ENCODE data around the gene FOXP1. TPM values are rescaled to one million over a fixed set of nuclear protein-coding genes. Genes with fewer than 3 reads are reported as not detected.

Gene FOXP1
- polyA plus RNA-seq, 1 donor (not counting 4 experiments of a cell fraction or from before 2014, with no cell fraction given): 14.6 TPM

DNA sequence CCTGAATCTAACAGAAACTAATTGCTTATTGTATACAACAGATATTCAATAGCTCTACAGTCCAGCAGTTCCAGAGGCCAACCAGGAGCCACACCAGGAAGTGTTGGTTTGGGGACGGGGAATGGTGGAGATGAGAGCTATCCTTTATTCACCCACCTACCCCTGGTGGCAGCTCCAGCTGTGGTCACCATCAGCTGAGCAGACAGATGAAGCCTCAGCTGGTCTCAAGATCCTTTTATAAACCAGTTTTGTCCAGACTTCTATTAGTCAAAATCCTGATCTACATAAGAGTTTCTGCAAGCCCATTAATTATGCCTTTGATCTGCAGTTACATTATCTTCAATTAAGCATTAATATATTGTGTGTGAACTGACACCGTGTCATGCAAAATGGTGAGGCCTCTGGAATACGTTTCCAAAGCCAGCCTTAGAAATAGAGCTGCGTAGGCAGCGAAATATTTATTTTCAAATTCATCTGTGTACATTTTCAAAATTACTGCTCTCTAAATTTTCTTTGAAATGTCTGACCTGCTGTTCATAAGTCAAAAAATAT lies 488.8 kb downstream of the FOXP1 start:
- H3K9me3 ChIP-seq (ENCODE audit: control insufficient read depth, low read depth, low read length): no peaks in the 10 kb centered on the region
- H3K9ac ChIP-seq (ENCODE audit: control insufficient read depth, extremely low read depth, insufficient read depth, low read length): no peak overlapping the region
- no peaks in the 10 kb centered on the region for H4K20me1 ChIP-seq (ENCODE audit: control insufficient read depth, extremely low read depth, insufficient read depth, low read length)

DNA sequence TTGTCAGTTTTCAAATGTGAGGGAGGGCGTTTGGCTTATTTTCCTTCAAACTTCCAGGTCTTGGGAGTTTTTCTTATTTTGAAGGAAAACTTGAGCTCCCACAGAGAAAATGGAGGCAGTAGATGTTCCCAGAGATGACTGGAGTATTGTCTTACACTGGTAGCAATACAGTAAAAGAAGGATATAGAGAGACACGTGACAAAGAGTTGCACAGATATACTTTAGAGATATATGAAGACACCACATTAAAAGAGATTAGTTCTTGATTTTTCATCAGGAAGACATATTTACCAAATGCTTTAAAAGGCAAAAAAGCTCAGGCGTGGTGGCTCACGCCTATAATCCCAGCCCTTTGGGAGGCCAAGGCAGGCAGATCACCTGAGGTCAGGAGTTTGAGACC lies 490.9 kb downstream of the FOXP1 start:
- dilution Hi-C loops (cut with MboI; ENCODE audit: extremely low pct_ligation_motif_present, low sequenced_read_pairs): no loop called here
- Histone ChIP-seq H3K4me2 (ENCODE audit: control insufficient read depth, extremely low read depth, insufficient read depth, low read depth, low read length) (no peak overlapping the region), H3K9ac (ENCODE audit: control insufficient read depth, extremely low read depth, insufficient read depth, low read length) (no peak overlapping the region), H3K9me3 (ENCODE audit: control insufficient read depth, low read depth, low read length) (no peaks in the 10 kb centered on the region), H3K27ac (ENCODE audit: control insufficient read depth, insufficient read depth, low read length) (no peak overlapping the region), H4K20me1 (ENCODE audit: control insufficient read depth, extremely low read depth, insufficient read depth, low read length) (no peaks in the 10 kb centered on the region), H3K79me2 (ENCODE audit: control insufficient read depth, insufficient read depth, low read length) (no peaks in the 10 kb centered on the region), H3K4me3 (ENCODE audit: control insufficient read depth in 2 of 3, extremely low read depth in 1 of 3, insufficient read depth in 2 of 3, low read depth in 1 of 3, low read length in 3 of 3) (no peak overlapping the region), H3K4me1 (ENCODE audit: control insufficient read depth, extremely low read depth, insufficient read depth, low read length) (no peaks in the 10 kb centered on the region), H3K9me1 (ENCODE audit: control insufficient read depth, extremely low read depth, insufficient read depth, low read length) (no peaks in the 10 kb centered on the region), H3K27me3 (ENCODE audit: control insufficient read depth, extremely low read depth, insufficient read depth, low read length) (no peaks in the 10 kb centered on the region), H2AFZ (ENCODE audit: control insufficient read depth, low read length) (no peak overlapping the region), H3K36me3 (ENCODE audit: control insufficient read depth in 2 of 2, extremely low read depth in 1 of 2, insufficient read depth in 2 of 2, low read length in 2 of 2) (no peaks in the 10 kb centered on the region)
- FAIRE-seq: no peak
- TF ChIP-seq, protein P1, sequence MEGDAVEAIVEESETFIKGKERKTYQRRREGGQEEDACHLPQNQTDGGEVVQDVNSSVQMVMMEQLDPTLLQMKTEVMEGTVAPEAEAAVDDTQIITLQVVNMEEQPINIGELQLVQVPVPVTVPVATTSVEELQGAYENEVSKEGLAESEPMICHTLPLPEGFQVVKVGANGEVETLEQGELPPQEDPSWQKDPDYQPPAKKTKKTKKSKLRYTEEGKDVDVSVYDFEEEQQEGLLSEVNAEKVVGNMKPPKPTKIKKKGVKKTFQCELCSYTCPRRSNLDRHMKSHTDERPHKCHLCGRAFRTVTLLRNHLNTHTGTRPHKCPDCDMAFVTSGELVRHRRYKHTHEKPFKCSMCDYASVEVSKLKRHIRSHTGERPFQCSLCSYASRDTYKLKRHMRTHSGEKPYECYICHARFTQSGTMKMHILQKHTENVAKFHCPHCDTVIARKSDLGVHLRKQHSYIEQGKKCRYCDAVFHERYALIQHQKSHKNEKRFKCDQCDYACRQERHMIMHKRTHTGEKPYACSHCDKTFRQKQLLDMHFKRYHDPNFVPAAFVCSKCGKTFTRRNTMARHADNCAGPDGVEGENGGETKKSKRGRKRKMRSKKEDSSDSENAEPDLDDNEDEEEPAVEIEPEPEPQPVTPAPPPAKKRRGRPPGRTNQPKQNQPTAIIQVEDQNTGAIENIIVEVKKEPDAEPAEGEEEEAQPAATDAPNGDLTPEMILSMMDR (optimal IDR thresholded peaks at IDR 0.05 in 1 of 3, IDR thresholded peaks at IDR 0.05 in 1 of 3, conservative IDR thresholded peaks at IDR 0.05 in 1 of 3; ENCODE audit: extremely low read depth in 1 of 3, insufficient read depth in 2 of 3, low read length in 3 of 3): no peak
- TF ChIP-seq EZH2 (IDR thresholded peaks at IDR 0.05; ENCODE audit: low read length): no peak
- DNase-seq (ENCODE audit: low read depth, low spot score): no peak

More for the DNA sequence above, 488.8 kb downstream of the FOXP1 start:
- Histone ChIP-seq H3K27ac (ENCODE audit: control insufficient read depth, insufficient read depth, low read length) (no peak overlapping the region), H3K4me1 (ENCODE audit: control insufficient read depth, extremely low read depth, insufficient read depth, low read length) (no peaks in the 10 kb centered on the region), H3K36me3 (ENCODE audit: control insufficient read depth in 2 of 2, extremely low read depth in 1 of 2, insufficient read depth in 2 of 2, low read length in 2 of 2) (no peaks in the 10 kb centered on the region), H3K79me2 (ENCODE audit: control insufficient read depth, insufficient read depth, low read length) (no peaks in the 10 kb centered on the region), H3K9me1 (ENCODE audit: control insufficient read depth, extremely low read depth, insufficient read depth, low read length) (no peaks in the 10 kb centered on the region), H3K27me3 (ENCODE audit: control insufficient read depth, extremely low read depth, insufficient read depth, low read length) (no peaks in the 10 kb centered on the region), H3K4me3 (ENCODE audit: control insufficient read depth in 2 of 3, extremely low read depth in 1 of 3, insufficient read depth in 2 of 3, low read depth in 1 of 3, low read length in 3 of 3) (no peak overlapping the region), H2AFZ (ENCODE audit: control insufficient read depth, low read length) (no peak overlapping the region), H3K4me2 (ENCODE audit: control insufficient read depth, extremely low read depth, insufficient read depth, low read depth, low read length) (no peak overlapping the region)
- dilution Hi-C loops (cut with MboI; ENCODE audit: extremely low pct_ligation_motif_present, low sequenced_read_pairs): no loop called here
- FAIRE-seq (no peak), DNase-seq (ENCODE audit: low read depth, low spot score) (no peak)
- TF ChIP-seq EZH2 (IDR thresholded peaks at IDR 0.05; ENCODE audit: low read length): no peak
- TF ChIP-seq, protein P1 (optimal IDR thresholded peaks at IDR 0.05 in 1 of 3, IDR thresholded peaks at IDR 0.05 in 1 of 3, conservative IDR thresholded peaks at IDR 0.05 in 1 of 3; ENCODE audit: extremely low read depth in 1 of 3, insufficient read depth in 2 of 3, low read length in 3 of 3): no peak

All from keratinocyte (primary cell).